K562 (cell line): ENCODE data around the gene MORF4L1. TPM values are rescaled to one million over a fixed set of nuclear protein-coding genes. Genes with fewer than 3 reads are reported as not detected.
A peak's percentile ranks its signal among the peaks of the same experiment; 100 is the strongest.

ENCODE experiments used
- CC2D1A ChIP-seq: fragments of 450-650 bp; IDR thresholded peaks from 2 replicates; pipeline ENCODE4 v1.6.1; 2017; ENCODE audit warnings: mild to moderate bottlenecking
- CREM ChIP-seq: IDR thresholded peaks from 2 replicates; pipeline ENCODE4 v1.6.1; 2014; ENCODE audit warnings: antibody characterized with exemption, low read depth
- FOXJ3 ChIP-seq: sonication (generic); formaldehyde crosslinking; IDR thresholded peaks from 2 replicates; pipeline ENCODE4 v1.4.0; 2020; ENCODE audit warnings: mild to moderate bottlenecking, missing genetic modification reagents
- HNRNPK ChIP-seq: fragments of 200-400 bp; formaldehyde crosslinking; IDR thresholded peaks from one replicate; pipeline ENCODE4 v1.6.1; 2018; ENCODE audit warnings: mild to moderate bottlenecking, low read depth, low read length; ENCODE audit not compliant: poor library complexity, severe bottlenecking
- MAZ ChIP-seq, 2 experiments: fragments of 450-650 bp in 1 of 2; sonication (generic) in 1 of 2; formaldehyde crosslinking; IDR thresholded peaks in 1 of 2; conservative IDR thresholded peaks in 1 of 2; 2 replicates each; pipeline versions ENCODE4 v1.4.0 to v1.5.0; 2020; ENCODE audit warnings: mild to moderate bottlenecking in 1 of 2, missing genetic modification reagents in 1 of 2
- MECOM ChIP-seq: fragments of 250-450 bp; sonication (Bioruptor Pico); IDR thresholded peaks from 2 replicates; pipeline ENCODE4 v1.8.0; 2022; ENCODE audit warnings: inconsistent platforms
- MTA1 ChIP-seq: fragments of 450-650 bp; IDR thresholded peaks from 2 replicates; pipeline ENCODE4 v1.6.1; 2017; ENCODE audit warnings: borderline replicate concordance
- MTA2 ChIP-seq: fragments of 450-650 bp; IDR thresholded peaks from 2 replicates; pipeline ENCODE4 v1.6.1; 2016; ENCODE audit warnings: low read depth
- NKRF ChIP-seq: fragments of 450-650 bp; IDR thresholded peaks from 2 replicates; pipeline ENCODE4 v1.6.1; 2016; ENCODE audit warnings: borderline replicate concordance
- NR2C1 ChIP-seq, 2 experiments: fragments of 450-650 bp; IDR thresholded peaks; 2 replicates each; pipeline ENCODE4 v1.6.1; 2017; ENCODE audit warnings: mild to moderate bottlenecking in 2 of 2, antibody characterized with exemption in 1 of 2, inconsistent platforms in 1 of 2, missing compliant biosample characterization in 1 of 2, missing genetic modification characterization in 1 of 2
- RBM39 ChIP-seq: fragments of 200-400 bp; formaldehyde crosslinking; optimal IDR thresholded peaks from 2 replicates; pipeline ENCODE3; 2018; ENCODE audit warnings: low read depth, low read length
- TCF3 ChIP-seq: sonication (generic); formaldehyde crosslinking; IDR thresholded peaks from 2 replicates; pipeline ENCODE4 v1.4.0; 2020; ENCODE audit warnings: mild to moderate bottlenecking, missing genetic modification reagents
- TEAD4 ChIP-seq, 2 experiments: sonication (generic) in 1 of 2; formaldehyde crosslinking in 1 of 2; IDR thresholded peaks; 2 replicates each; pipeline versions ENCODE4 v1.6.1 to v1.8.0; 2012 to 2022; ENCODE audit warnings: borderline replicate concordance in 1 of 2, inconsistent platforms in 1 of 2, low read length in 1 of 2, mild to moderate bottlenecking in 1 of 2, missing genetic modification reagents in 1 of 2
- THRAP3 ChIP-seq: fragments of 450-650 bp; IDR thresholded peaks from 2 replicates; pipeline ENCODE4 v1.6.1; 2016; ENCODE audit warnings: mild to moderate bottlenecking, inconsistent platforms, borderline replicate concordance
- TRIM24 ChIP-seq, 2 experiments: fragments of 450-650 bp; IDR thresholded peaks; 2 replicates each; pipeline ENCODE4 v1.6.1; 2016
- XRCC4 ChIP-seq: IDR thresholded peaks from one replicate; pipeline ENCODE4 v1.6.1; 2011; ENCODE audit not compliant: insufficient read depth, insufficient read length; ENCODE audit errors: extremely low read depth
- YY1 ChIP-seq, 3 experiments: IDR thresholded peaks; 2 replicates each; pipeline ENCODE4 v1.6.1; 2011; ENCODE audit warnings: low read length in 2 of 3, mild to moderate bottlenecking in 2 of 3, moderate library complexity in 2 of 3, borderline replicate concordance in 1 of 3, control low read depth in 1 of 3, low read depth in 1 of 3; ENCODE audit not compliant: insufficient read depth in 3 of 3, insufficient replicate concordance in 2 of 3, control insufficient read depth in 1 of 3, insufficient read length in 1 of 3; ENCODE audit errors: extremely low read depth in 1 of 3
- ZBTB17 ChIP-seq: fragments of 450-650 bp; formaldehyde crosslinking; IDR thresholded peaks from 2 replicates; pipeline ENCODE4 v1.4.0; 2020; ENCODE audit warnings: mild to moderate bottlenecking
- ZNF354B ChIP-seq: fragments of 250-450 bp; sonication (Bioruptor Pico); IDR thresholded peaks from 2 replicates; pipeline ENCODE4 v1.4.0; 2020
- ZNF586 ChIP-seq: fragments of 450-650 bp; formaldehyde crosslinking; conservative IDR thresholded peaks from 2 replicates; pipeline ENCODE4 v1.4.0; 2020; ENCODE audit warnings: mild to moderate bottlenecking, moderate library complexity
- polyA plus RNA-seq, 8 experiments: library from polyadenylated mRNA; depleted of rRNA in 4 of 8; stranded (reverse) in 5 of 8; unstranded in 3 of 8; fragments of >200 nt; fragmentation: Nextera tagmentation in 2 of 8; fragmentation: Illumina TruSeq in 1 of 8; extraction: Ambion mirVana in 2 of 8; extraction: Trizol in 1 of 8; gene quantifications; 2 replicates each; pipeline versions ENCODE4 v1.2.1 to v1.2.3, GENCODE V29; 2011 to 2014; ENCODE audit warnings: inconsistent platforms in 1 of 8, missing spikeins in 1 of 8
- total RNA-seq, 7 experiments: library from RNA; depleted of rRNA in 6 of 7; stranded (reverse); fragments of >200 nt in 6 of 7; fragmentation: Illumina TruSeq in 2 of 7; extraction: Trizol in 2 of 7; gene quantifications; 2 replicates each; pipeline versions ENCODE4 v1.2.1 to v1.2.3, GENCODE V29; 2011 to 2021; ENCODE audit warnings: low replicate concordance in 1 of 7
- TF ChIP-seq, protein P1 (sequence below): fragments of 250-450 bp; sonication (Bioruptor Pico); IDR thresholded peaks from 2 replicates; pipeline ENCODE4 v1.8.0; 2021; ENCODE audit warnings: mild to moderate bottlenecking, moderate library complexity
- TF ChIP-seq, protein P2 (sequence below): fragments of 450-650 bp; IDR thresholded peaks from 2 replicates; pipeline ENCODE4 v1.6.1; 2016; ENCODE audit warnings: antibody characterized with exemption

Gene MORF4L1
- total and polyA plus RNA-seq, 9 of the 15 experiments (the other 6 are each of a cell fraction or from before 2014, with no cell fraction given), result 127 to 615 (median 281) TPM

DNA sequence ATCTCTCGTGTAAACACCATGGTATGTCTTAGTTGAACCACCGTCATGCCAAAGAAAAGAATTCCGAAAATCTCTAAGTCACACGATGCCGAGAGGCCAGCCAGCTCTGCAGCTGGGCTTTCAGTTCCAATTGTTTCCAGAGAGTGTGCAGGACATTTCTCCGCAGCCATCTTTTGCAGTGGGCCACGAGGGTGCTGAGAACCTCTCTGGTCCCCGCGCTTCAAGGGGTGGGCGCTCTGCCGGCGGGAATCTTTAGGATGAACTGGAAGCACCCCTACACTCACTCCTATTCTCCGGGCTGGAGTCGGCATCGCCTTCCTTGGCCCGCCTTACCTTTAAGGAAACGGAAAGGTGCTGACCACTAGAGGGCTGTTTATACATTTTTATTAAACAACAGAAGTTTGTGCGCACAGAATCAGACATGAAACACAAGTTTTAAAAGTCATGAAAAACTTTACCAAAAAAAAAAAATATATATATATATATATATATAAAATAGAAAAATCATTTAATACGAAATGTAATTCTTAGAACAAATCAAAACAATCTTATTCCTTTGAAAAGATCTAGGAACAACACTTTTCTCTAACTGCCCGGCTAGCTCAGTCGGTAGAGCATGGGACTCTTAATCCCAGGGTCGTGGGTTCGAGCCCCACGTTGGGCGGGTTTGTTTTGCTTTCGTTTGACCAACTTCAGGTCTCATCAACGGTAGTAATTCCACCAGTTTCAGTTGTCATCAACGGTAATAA is 12.5 kb upstream of the MORF4L1 start (continued):
- TF ChIP-seq NR2C1 (IDR thresholded peaks at IDR 0.05) (no peak), NR2C1 (tag; IDR thresholded peaks at IDR 0.05) (no peak), MAZ (CRISPR knock-in tag; conservative IDR thresholded peaks at IDR 0.05 in 1 of 2, IDR thresholded peaks at IDR 0.05 in 1 of 2) (no peak), MTA2 (no peak), ZBTB17 (CRISPR knock-in tag) (no peak), RBM39 (no peak), YY1 (IDR thresholded peaks at IDR 0.05; ENCODE audit: borderline replicate concordance in 1 of 3, control insufficient read depth in 1 of 3, extremely low read depth in 1 of 3, insufficient read depth in 3 of 3, insufficient read length in 1 of 3, insufficient replicate concordance in 2 of 3, low read depth in 1 of 3, low read length in 2 of 3) (peak in 2 of 3 experiments; percentile 58 to 84), MTA1 (peak; percentile 58), TCF3 (CRISPR knock-in tag) (no peak), HNRNPK (no peak), XRCC4 (no peak), MECOM (CRISPR knock-in tag) (no peak), TRIM24 (IDR thresholded peaks at IDR 0.05) (peak in 1 of 2 experiments; percentile 44; a peak in 1 of 4 replicates), THRAP3 (no peak), ZNF586 (no peak), TEAD4 (IDR thresholded peaks at IDR 0.05; ENCODE audit: low read length) (peak; percentile 69), TEAD4 (CRISPR knock-in tag; IDR thresholded peaks at IDR 0.05; ENCODE audit: borderline replicate concordance) (no peak), CREM (peak; percentile 31; the same call in 1 of the 2 replicates), NKRF (no peak), FOXJ3 (CRISPR knock-in tag) (no peak), CC2D1A (no peak), ZNF354B (CRISPR knock-in tag) (no peak)
- TF ChIP-seq, protein P1, sequence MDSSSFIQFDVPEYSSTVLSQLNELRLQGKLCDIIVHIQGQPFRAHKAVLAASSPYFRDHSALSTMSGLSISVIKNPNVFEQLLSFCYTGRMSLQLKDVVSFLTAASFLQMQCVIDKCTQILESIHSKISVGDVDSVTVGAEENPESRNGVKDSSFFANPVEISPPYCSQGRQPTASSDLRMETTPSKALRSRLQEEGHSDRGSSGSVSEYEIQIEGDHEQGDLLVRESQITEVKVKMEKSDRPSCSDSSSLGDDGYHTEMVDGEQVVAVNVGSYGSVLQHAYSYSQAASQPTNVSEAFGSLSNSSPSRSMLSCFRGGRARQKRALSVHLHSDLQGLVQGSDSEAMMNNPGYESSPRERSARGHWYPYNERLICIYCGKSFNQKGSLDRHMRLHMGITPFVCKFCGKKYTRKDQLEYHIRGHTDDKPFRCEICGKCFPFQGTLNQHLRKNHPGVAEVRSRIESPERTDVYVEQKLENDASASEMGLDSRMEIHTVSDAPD, result no peak
- TF ChIP-seq, protein P2, sequence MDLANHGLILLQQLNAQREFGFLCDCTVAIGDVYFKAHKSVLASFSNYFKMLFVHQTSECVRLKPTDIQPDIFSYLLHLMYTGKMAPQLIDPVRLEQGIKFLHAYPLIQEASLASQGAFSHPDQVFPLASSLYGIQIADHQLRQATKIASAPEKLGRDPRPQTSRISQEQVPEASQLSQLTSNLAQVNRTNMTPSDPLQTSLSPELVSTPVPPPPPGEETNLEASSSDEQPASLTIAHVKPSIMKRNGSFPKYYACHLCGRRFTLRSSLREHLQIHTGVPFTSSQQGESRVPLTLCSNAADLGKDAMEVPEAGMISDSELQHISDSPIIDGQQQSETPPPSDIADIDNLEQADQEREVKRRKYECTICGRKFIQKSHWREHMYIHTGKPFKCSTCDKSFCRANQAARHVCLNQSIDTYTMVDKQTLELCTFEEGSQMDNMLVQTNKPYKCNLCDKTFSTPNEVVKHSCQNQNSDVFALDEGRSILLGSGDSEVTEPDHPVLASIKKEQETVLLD, result 0 out of 2 replicates have a peak, but pooled peaks have one; percentile 52
